Measurements from ENCODE around the gene CHRNA5.

The CHRNA5 gene

DNA sequence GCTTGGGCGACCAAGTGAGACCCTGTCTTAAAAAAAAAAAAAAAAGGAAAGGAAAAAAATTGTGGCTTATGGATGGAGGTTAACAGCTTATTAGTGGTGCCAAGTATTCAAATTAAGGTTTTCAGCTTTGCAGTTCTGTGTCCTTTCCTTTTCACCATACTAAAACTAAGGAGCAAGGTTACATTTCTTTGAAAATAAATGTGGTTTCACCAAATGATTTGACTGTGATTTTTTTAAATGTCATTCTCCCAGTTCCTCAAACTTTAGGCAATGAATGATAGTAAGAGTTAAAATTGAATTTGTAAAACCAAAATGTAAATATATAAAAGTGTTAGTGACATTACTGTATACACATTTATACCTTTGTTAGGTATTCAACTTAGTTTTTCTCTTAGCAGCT lies 9.6 kb downstream of the CHRNA5 start:
- Histone ChIP-seq H3K36me3 (ENCODE audit: low read length) (no peaks in the 10 kb centered on the region), H3K9me2 (replicated peaks; ENCODE audit: insufficient read depth, low read length) (no peaks in the 10 kb centered on the region), H3K27me3 (ENCODE audit: low read length) (no peaks in the 10 kb centered on the region), H4K20me1 (ENCODE audit: low read depth, low read length) (0 out of 2 replicates have a peak, but pooled peaks cover 4% of the 10 kb centered on the region), H3K9ac (ENCODE audit: low read length) (no peak overlapping the region), H3F3A (ENCODE audit: insufficient read depth) (no peaks in the 10 kb centered on the region), H3K4me3 (ENCODE audit: insufficient read depth, low read length, poor library complexity, severe bottlenecking) (no peak overlapping the region), H3K27ac (ENCODE audit: low read depth, low read length) (no peak overlapping the region), H3K4me2 (ENCODE audit: low read depth, low read length, poor library complexity, severe bottlenecking) (no peak overlapping the region), H3K79me2 (ENCODE audit: insufficient read depth, low read length) (no peaks in the 10 kb centered on the region), H3K9me3 (ENCODE audit: insufficient read depth, low read length) (no peaks in the 10 kb centered on the region), H2AFZ (ENCODE audit: low read depth, low read length, severe bottlenecking) (no peak overlapping the region)
- TF ChIP-seq CTCF (IDR thresholded peaks at IDR 0.05; ENCODE audit: insufficient read depth, low read length, poor library complexity, severe bottlenecking) (no peak), EZH2phosphoT487 (conservative IDR thresholded peaks at IDR 0.05; ENCODE audit: low read length) (no peak)

DNA sequence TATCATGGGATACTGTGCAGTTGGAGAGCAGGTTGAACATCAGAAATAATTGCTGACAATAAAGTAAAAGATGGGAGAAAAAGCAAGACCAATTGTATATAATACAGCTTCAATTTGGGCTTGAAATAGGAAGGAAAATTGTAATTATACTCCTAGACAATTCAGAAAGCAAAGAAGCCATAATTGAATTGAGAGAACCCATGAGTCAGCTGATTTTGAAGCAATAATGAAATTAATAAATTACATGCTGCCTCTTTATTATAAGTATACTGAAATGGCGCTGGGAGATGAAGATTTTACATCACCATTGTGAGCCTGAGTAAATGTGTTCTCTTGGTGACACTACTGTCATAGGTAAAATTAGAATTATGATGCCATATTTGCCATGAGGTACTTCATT lies 32.3 kb downstream of the CHRNA5 start:
- H3K79me2 ChIP-seq (ENCODE audit: insufficient read depth, low read length): no peaks in the 10 kb centered on the region
- H3K4me2 ChIP-seq (ENCODE audit: low read depth, low read length, poor library complexity, severe bottlenecking): no peak overlapping the region
- no peak overlapping the region for H2AFZ ChIP-seq (ENCODE audit: low read depth, low read length, severe bottlenecking)
- H3K9me2 ChIP-seq (replicated peaks; ENCODE audit: insufficient read depth, low read length): no peaks in the 10 kb centered on the region
- TF ChIP-seq EZH2phosphoT487 (conservative IDR thresholded peaks at IDR 0.05; ENCODE audit: low read length): no peak
- no peak for TF ChIP-seq CTCF (IDR thresholded peaks at IDR 0.05; ENCODE audit: insufficient read depth, low read length, poor library complexity, severe bottlenecking)
- no peak overlapping the region for H3K27ac ChIP-seq (ENCODE audit: low read depth, low read length)
- no peaks in the 10 kb centered on the region for H3F3A ChIP-seq (ENCODE audit: insufficient read depth)
- no peaks in the 10 kb centered on the region for H3K27me3 ChIP-seq (ENCODE audit: low read length)
- no peaks in the 10 kb centered on the region for H3K9me3 ChIP-seq (ENCODE audit: insufficient read depth, low read length)
- H3K4me3 ChIP-seq (ENCODE audit: insufficient read depth, low read length, poor library complexity, severe bottlenecking): no peak overlapping the region
- no peak overlapping the region for H3K9ac ChIP-seq (ENCODE audit: low read length)
- no peaks in the 10 kb centered on the region for H4K20me1 ChIP-seq (ENCODE audit: low read depth, low read length)
- H3K36me3 ChIP-seq (ENCODE audit: low read length): no peaks in the 10 kb centered on the region

DNA sequence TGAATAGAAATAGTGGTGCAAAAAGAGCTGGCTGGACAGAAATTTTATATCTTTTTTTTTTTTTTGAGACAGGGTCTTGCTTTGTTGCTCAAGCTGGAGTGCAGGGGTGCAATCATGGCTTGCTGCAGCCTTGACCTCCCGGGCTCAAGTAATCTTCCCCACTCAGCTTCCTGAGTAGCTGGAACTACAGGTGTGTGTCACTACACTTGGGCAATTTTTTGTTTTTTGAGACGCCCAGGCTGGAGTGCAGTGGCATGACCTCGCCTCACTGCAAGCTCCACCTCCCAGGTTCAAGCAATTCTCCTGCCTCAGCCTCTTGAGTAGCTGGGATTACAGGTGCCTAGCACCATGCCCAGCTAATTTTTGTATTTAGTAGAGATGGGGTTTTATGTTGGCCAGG lies 33.0 kb downstream of the CHRNA5 start:
- Histone ChIP-seq H3K4me2 (ENCODE audit: low read depth, low read length, poor library complexity, severe bottlenecking) (no peak overlapping the region), H3K9me3 (ENCODE audit: insufficient read depth, low read length) (no peaks in the 10 kb centered on the region), H3K36me3 (ENCODE audit: low read length) (no peaks in the 10 kb centered on the region), H2AFZ (ENCODE audit: low read depth, low read length, severe bottlenecking) (no peak overlapping the region), H3K79me2 (ENCODE audit: insufficient read depth, low read length) (no peaks in the 10 kb centered on the region), H3K4me3 (ENCODE audit: insufficient read depth, low read length, poor library complexity, severe bottlenecking) (no peak overlapping the region), H3K27me3 (ENCODE audit: low read length) (no peaks in the 10 kb centered on the region), H3F3A (ENCODE audit: insufficient read depth) (no peaks in the 10 kb centered on the region), H4K20me1 (ENCODE audit: low read depth, low read length) (no peaks in the 10 kb centered on the region), H3K9ac (ENCODE audit: low read length) (no peak overlapping the region), H3K9me2 (replicated peaks; ENCODE audit: insufficient read depth, low read length) (no peaks in the 10 kb centered on the region), H3K27ac (ENCODE audit: low read depth, low read length) (no peak overlapping the region)
- no peak for TF ChIP-seq EZH2phosphoT487 (conservative IDR thresholded peaks at IDR 0.05; ENCODE audit: low read length)
- no peak for TF ChIP-seq CTCF (IDR thresholded peaks at IDR 0.05; ENCODE audit: insufficient read depth, low read length, poor library complexity, severe bottlenecking)
